Endothelial cell of umbilical vein (primary cell): ENCODE measurements around the gene CDH1.

Experiments used
- CTCF ChIP-seq, 2 donors: IDR thresholded peaks; 1 replicate in 1 of 2; 2 replicates in 1 of 2; pipeline ENCODE4 v1.5.1; 2011; ENCODE audit warnings: low read length in 2 of 2, mild to moderate bottlenecking in 2 of 2, moderate library complexity in 2 of 2, control low read depth in 1 of 2, inconsistent platforms in 1 of 2, low read depth in 1 of 2; ENCODE audit not compliant: insufficient read depth in 1 of 2; ENCODE audit errors: extremely low read depth in 1 of 2
- EZH2 ChIP-seq: IDR thresholded peaks from 2 replicates; pipeline ENCODE4 v1.6.1; 2012; ENCODE audit warnings: borderline replicate concordance, low read depth, mild to moderate bottlenecking, moderate library complexity, low read length, inconsistent platforms; ENCODE audit not compliant: severe bottlenecking
- FOS ChIP-seq: IDR thresholded peaks from 2 replicates; pipeline ENCODE4 v1.6.1; 2011; ENCODE audit warnings: mild to moderate bottlenecking, low read length, moderate library complexity, borderline replicate concordance; ENCODE audit not compliant: insufficient read depth
- JUN ChIP-seq: IDR thresholded peaks from 2 replicates; pipeline ENCODE4 v1.6.1; 2011; ENCODE audit warnings: borderline replicate concordance, low read depth; ENCODE audit not compliant: insufficient read length, insufficient read depth
- MYC ChIP-seq: IDR thresholded peaks from one replicate; pipeline ENCODE4 v1.6.1; 2011; ENCODE audit warnings: mild to moderate bottlenecking, low read depth, low read length
- POLR2A ChIP-seq: IDR thresholded peaks from 2 replicates; pipeline ENCODE4 v1.6.1; 2012; ENCODE audit warnings: low read depth, mild to moderate bottlenecking, control low read depth, low read length
- POLR2AphosphoS5 ChIP-seq: IDR thresholded peaks from 2 replicates; pipeline ENCODE4 v1.6.1; 2012; ENCODE audit warnings: low read depth, mild to moderate bottlenecking, control low read depth, low read length, moderate library complexity; ENCODE audit not compliant: insufficient read depth

GRCh38 chr16:68826652-68827051 lies 89.6 kb downstream of the CDH1 start:
- TF ChIP-seq CTCF (IDR thresholded peaks at IDR 0.05; ENCODE audit: extremely low read depth in 1 of 2, insufficient read depth in 1 of 2, low read depth in 1 of 2, low read length in 2 of 2) = no peak
- no peak for TF ChIP-seq POLR2AphosphoS5
- TF ChIP-seq EZH2 = no peak
- TF ChIP-seq POLR2A = no peak
- no peak for TF ChIP-seq FOS
- TF ChIP-seq JUN = no peak
- TF ChIP-seq MYC = no peak
